GM21360 (cell line): ENCODE results near the gene NECAB3.
"Not testable (repeated sequence)": the region's sequence is repeated elsewhere in the genome, so short reads cannot be mapped to it uniquely, and the experiment has no call there.

ENCODE experiments used
- ATAC-seq: cut with Tn5 transposase; IDR thresholded peaks from one replicate; pipeline ENCODE4 v1.9.1; 2021; ENCODE audit warnings: mild to moderate bottlenecking, moderate library complexity; ENCODE audit not compliant: unreplicated experiment

Gene NECAB3, protein sequence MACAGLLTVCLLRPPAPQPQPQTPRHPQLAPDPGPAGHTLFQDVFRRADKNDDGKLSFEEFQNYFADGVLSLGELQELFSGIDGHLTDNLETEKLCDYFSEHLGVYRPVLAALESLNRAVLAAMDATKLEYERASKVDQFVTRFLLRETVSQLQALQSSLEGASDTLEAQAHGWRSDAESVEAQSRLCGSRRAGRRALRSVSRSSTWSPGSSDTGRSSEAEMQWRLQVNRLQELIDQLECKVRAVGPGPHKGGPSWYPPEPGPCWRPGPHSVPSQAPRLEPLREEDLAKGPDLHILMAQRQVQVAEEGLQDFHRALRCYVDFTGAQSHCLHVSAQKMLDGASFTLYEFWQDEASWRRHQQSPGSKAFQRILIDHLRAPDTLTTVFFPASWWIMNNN

DNA sequence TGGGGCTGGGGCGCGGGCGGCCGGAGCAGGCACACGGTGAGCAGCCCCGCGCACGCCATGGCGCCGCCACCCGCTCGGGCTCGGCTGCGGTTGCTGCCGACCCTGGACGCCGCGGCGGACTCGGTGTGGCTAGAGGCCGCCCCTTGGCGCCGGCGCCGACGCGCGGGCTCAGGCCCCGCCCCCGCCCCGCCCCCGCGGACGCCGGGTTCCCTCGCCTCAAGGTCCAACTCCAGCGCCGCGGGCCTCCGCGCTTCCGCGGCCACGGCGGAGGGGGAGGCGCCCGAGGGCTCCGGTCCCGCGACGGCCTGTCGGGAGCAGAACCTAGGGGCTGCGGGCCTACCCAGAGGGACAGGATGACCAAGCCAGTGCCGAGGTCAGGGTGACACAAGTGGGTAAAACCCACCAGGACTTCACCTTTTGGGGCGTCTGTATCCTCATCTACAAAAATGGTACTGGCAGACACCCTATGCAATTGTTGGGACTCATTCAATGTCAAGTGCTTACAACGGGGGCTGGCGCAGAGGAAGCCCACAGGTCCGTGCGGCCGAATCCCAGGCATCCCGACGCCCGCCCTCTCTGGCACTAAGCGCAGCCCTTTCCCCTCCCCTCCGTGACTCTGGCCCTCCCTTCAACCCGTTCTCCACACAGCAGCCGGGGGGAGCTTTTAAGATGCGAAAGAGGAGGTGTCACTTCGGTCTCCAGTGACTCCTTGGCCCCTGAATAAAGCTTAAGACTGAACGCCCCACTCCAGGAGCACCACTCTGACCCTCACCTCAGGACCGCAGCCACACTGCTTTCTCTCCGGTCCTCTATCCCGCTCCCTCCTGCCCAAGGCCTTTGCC lies at the start of gene NECAB3:
Gene NECAB3 (minus strand): TSS at position 135 of the 842 bp plus-strand sequence. CDS start 76 bp downstream, at position 59.
- ATAC-seq = no peak

DNA sequence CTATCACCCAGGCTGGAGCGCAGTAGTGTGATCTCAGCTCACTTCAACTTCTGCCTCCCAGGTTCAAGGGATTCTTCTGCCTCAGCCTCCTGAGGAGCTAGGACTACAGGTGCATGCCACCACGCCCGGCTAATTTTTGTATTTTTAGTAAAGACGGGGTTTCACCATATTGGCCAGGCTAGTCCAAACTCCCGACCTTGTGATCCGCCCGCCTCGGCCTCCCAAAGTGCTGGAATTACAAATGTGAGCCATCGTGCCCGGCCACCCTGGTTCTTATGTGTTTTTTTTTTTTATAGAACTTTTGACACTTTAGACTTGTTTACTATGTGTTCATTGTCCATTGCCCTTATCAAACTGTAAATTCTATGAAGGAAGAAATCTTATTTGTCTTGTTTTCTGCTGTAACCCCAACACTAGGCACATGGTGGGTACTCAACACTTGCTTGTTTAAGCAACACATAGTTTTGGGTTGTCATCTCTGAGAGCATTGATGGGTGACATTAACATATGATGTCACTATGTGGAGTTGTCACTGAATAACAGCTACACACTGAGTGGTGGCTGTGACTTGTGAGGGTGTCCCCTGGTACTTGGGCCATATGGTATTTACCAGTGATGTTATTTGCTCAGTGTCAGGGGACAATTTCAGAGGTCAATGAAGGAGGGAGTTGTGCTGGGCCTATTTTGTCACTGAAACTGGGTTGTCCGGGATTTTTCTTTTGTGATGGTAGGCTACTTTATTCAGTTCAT lies 47.3 kb upstream of the NECAB3 start:
- ATAC-seq = no peak

DNA sequence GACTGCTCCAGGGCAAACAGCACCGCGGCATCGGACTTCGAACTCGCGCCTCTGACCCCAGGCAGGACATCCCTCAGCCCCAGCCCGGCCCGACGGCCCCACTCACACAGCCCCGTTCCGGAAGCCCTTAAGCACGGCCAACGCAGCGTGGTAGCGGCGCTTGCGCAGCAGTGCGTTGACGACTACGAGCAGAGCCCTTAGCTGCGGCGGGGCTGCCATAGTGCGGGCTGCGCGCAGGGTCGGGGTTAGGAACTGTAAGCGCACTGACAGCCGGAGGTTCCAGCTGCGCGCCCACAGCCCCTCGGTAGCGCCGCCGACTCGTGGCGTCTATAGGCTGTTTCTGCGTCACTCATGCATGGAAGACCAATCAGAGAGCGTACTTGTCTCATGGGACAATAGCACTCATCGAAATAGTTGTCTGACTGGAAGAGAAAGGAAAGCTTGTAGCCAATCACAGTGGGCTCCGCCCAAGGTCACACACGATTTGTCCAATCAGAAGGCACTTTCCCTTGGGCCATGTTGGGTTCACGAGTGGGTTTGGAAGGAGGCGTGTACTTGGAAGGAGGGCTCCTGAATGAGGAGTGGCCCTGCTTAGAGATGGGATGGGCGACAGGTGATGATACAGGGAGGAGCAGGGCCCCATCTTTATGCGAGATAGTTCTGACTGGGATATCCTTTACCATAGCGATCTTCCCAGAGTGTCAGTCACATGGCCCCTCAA lies 45.9 kb upstream of the NECAB3 start, which contains the start of gene PXMP4:
Gene PXMP4 (minus strand): TSS at position 322 of the 721 bp plus-strand sequence. CDS start 103 bp downstream, at position 219.
- ATAC-seq = peak; percentile 95

DNA sequence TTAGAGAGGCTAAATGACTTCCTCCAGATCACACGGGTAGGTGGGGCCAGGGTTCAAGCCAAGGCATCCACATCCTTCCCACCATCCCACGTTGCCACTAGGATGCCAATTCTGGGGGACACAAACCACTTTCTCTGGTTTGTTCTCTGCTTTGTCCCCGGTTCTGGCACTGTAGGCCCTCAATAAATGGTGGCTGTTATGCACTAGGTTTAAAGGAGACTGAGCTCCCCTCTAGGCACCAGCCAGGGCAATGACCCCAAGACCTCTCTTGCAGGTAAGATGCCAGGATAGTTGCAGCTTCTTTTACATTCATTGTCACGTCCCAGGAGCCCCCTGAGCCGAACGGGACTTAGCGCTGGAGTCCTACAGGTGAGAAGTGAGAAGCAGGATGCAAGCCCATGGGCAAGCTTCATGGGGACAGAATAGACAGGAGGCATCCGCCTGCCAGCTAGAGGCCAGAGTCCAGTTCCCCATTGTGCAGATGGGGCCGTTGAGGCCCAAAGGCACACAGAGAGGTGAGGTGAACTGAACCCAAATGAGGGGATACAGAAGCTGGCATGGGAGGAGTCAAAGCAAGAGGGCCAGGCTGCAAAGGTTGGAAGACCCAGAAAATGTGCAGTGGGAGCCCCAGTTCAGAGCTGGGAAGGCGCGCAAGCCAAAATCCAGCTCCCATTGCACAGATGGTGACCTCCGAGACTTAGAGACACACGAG lies 45.2 kb upstream of the NECAB3 start:
- no peak for ATAC-seq

DNA sequence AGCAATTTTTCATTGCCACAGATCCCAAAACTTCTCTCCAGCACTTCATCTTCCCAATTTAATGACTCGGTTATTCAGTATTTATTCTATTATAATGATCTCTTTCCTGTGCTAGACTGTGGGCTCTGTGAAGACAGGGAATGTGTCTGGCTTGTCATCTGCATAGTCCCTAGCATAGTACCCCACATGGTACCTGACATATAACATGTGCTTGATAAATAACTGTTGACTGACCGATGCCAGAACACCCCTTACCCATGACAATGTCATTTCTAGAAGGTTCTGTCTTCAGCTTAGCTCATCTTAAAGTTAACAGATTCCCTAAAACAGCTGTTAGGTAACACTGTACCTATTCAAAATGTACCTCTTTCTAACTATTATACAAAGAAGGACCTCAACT lies 42.3 kb upstream of the NECAB3 start:
- ATAC-seq = no peak

DNA sequence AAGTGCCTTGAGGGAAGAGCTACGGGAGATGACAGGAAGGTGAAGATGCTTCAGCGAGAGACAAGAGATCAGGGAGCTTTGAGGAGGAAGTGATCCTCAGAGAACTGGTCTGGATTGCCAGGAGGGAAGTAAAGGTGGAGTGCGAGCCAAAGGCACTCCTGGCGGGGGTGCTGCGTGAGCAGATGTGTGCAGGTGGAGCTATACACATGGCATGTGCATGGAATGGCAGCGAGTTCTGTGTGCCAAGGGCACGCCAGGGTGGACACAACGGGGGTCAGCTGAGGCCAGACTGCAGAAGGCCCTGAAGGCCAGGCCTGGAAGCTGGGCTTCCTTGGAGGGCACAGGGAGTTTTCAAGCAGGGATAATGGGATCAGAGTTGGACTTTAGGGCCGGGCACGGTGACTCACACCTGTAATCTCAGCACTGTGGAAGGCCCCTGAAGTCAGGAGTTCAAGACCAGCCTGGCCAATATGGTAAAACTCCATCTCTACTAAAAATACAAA lies 39.7 kb upstream of the NECAB3 start:
- no peak for ATAC-seq

DNA sequence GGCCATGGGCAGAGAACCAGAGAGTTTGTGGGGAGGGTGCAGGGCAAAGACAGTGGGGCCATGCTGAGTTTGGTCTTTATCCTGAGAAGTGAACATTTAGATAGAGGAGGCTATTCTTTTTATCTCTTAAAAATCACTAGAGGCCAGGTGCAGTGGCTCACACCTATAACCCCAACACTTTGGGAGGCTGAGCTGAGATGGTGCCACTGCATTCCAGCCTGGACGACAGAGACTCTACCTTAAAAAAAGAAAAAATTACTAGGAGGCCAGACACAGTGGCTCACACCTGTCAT lies 37.2 kb upstream of the NECAB3 start:
- ATAC-seq = no peak

DNA sequence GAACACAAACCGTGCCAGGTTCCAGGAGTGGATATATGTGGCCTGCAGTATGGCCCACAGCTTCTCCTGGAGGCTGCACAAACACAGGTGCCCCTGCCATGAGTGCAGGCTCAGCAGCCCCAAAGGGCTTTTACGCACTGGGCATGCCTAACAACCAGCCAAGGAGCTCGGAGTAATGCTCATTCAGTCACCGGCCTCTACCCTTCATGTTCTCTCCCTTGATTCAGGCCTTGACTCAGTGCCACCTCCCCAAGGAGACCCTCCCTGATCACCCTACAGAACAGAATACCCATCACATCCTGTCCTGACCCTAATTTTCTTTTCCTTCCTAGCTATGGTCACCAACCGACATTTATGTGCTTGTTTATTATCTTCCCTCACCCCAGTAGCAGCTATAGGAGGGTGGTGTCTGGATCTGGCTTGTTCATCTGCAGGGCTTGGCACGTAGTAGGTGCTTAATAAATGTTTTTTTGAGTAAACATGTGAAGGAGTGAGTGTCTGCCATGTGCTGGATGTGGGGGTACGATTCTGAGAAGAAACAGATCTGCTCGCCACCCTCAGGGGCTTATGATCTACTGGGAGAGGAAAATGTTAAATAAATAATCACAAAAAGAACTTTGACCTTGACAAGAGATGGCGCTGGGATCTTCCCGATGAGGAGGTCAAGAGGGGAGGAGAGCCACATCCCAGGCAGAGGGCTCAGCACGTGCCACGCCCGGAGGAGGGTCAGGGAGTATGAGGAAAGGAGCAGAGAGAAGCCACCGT lies 36.6 kb upstream of the NECAB3 start:
- no peak for ATAC-seq

DNA sequence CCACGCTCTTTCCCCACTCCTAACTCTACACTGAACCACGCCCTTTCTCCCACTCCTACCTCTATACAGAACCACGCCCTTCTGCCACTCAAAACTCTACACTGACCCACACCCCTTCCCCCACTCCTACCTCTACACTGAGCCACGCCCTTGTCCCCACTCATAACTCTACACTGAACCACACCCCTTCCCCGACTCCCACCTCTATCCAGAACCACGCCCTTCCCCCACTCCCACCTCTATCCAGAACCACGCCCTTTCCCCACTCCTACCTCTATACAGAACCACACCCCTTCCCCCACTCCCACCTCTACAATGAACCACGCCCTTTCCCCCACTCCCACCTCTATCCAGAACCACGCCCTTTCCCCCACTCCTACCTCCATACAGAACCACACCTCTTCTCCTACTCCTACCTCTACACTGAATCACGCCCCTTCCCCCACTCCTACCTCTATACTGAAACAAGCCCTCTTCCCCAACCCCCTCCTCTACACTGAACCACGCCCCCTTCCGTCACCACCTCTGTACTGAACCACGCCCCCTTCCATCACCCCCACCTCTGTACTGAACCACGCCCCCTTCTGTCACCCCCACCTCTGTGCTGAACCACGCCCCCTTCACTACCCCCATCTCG lies 35.8 kb upstream of the NECAB3 start:
- no peak for ATAC-seq

DNA sequence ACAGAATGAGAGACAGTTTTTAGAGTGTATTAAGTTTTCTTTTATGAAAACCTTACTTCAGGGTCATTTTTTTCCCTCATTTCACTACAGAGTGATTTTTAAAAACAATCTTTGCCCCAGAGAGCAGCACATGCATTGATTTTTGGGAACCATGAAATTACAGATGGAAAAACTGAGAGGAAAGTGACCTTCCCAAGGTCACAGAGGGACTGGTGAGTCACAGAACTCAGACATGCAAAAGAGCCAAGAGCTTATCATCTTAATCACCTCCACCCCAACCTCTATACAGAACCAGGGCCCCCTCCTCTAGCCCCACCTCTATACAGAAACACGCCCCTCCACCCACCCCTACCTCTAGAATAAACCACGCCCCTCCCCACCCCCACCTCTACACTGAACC lies 35.2 kb upstream of the NECAB3 start:
- ATAC-seq = no peak

DNA sequence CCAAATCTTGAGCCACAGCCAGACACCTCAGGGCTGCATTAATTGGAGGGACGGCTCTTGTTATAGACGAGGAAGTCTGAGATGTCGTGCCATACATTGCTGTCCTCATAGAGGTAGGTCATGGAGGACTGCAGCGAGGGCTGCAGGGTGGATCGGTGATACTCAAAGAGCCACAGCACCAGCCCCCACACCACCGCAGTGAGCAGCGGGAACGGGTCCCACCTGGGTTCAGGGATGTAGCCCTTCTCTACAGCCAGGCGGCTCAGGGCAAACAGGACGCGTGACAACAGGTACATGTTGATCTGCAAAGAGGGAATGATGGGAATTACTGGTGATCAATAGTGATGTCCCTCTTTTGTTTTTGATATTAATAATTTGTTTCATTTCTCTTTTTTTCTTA lies 33.4 kb upstream of the NECAB3 start:
- no peak for ATAC-seq

DNA sequence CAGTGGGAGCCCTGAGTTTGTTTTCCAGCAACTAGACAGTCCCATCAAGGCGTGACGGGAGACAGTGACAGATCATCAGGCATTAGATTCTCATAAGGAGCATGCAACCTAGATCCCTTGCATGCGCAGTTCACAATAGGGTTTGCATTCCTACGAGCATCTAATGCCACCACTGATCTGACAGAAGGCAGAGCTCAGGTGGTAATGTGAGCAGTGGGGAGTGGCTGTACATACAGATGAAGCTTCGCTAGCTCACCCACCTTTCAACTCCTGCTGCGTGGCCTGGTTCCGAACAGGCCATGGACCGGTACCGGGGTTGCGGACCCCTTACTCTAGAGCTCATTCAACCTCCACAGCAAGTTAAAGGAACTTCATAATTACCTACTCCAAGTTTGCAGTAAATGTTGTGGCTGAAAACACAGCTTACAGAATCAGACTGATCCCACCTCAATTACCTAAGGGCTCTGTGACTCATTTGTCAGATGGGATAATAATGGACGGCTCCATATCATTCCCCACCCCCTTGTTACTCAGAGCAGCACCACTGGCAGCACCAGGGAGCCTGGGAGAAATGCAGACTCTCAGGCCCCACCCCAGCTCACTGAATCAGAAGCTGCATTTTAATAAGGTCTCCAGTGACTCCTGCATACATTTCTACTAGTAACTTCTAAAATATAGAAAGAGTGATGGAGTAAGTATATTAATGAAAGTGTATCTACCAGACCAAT lies 30.1 kb upstream of the NECAB3 start:
- ATAC-seq = no peak

DNA sequence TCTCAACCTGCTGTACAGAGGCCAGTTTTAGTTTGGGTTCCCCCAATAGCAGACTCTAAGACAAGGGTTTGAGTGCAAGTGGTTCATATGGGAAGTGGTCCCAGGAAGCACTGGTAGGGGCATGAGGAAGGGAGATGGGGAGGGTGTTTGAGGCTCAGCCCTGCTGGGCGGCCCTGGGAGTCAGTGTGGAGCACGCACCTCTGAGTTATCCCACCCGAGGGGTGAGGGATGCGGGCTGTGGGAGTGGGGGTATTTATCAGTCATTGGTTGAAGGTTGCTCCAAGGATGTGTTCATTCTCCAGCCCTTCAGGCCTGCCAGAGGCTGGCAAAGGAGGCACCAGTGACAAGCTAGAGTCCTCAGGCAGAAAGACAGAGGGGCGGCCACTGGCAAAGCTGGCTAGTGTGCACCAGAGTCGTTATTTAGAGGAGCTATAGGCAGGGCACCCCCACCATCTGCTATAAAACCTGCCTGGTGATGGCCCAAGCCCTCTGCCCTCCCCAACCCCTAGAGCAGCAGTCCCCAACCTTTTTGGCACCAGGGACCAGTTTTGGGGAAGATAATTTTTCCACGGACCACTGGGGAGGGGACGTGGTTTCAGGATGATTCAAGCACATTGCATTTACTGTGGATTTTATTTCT lies 29.4 kb upstream of the NECAB3 start:
- no peak for ATAC-seq

DNA sequence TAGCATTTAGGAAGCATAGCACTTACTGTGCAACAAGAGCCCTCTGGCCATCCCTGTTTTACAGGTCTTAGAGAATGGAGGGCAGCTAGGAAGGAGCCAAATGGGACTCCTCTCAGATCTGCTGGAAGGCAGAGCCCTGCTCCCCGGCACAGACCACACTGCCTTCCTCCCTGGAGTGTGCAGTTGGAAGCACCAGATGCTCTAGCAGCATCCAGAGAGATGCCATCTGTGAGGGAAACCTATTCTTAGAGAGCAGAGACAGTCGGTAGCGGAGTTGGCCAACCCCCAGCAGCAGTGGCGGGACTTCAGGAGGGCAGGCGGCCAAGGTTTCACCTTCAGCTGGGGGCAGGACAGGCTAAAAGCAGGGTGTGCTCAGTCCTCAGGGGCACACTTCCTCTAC lies 28.6 kb upstream of the NECAB3 start:
- ATAC-seq = no peak

DNA sequence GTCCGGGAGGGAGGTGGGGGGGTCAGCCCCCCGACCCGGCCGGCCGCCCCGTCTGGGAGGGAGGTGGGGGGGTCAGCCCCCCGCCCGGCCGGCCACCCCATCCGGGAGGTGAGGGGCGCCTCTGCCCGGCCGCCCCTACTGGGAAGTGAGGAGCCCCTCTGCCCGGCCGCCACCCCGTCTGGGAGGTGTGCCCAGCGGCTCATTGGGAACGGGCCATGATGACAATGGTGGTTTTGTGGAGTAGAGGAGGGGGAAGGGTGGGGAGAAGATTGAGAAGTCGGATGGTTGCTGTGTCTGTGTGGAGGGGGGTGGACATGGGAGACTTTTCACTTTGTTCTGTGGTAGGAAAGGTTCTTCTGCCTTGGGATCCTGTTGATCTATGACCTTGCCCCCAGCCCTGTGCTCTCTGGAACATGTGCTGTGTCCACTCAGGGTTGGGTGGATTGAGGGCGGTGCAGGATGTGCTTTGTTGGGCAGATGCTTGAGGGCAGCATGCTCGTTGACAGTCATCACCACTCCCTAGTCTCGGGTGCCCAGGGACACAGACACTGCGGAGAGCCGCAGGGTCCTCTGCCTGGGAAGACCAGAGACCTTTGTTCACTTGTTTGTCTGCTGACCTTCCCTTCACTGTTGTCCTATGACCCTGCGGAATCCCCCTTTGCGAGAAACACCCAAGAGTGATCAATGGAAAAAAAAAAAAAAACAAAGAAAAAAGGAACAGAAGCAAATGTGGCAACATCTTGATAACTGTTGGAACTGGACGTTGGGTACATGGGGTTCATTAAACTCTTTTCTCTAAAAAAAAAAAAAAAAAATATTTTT lies 27.6 kb upstream of the NECAB3 start:
- no peak for ATAC-seq

DNA sequence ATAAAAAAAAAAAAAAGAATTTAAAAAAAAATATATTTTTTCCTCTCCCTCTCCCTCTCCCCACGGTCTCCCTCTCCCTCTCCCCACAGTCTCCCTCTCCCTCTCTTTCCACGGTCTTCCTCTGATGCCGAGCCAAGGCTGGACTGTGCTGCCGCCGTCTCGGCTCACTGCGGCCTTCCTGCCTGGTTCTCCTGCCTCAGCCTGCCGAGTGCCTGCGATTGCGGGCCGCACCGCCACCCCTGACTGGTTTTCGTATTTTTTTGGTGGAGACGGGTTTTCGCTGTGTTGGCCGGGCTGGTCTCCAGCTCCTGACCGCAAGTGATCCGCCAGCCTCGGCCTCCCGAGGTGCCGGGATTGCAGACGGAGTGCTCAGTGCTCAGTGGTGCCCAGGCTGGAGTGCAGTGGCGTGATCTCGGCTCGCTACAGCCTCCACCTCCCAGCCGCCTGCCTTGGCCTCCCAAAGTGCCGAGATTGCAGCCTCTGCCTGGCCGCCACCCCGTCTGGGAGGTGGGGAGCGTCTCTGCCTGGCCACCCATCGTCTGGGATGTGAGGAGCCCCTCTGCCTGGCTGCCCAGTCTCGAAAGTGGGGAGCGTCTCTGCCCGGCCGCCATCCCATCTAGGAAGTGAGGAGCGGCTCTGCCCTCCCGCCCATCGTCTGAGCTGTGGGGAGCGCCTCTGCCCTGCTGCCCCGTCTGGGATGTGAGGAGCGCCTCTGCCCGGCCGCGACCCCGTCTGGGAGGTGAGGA lies 26.6 kb upstream of the NECAB3 start:
- not testable (repeated sequence) for ATAC-seq
